H1 (cell line): Measurements from ENCODE around the gene REG1B. TPM values are rescaled to one million over a fixed set of nuclear protein-coding genes. Genes with fewer than 3 reads are reported as not detected.

Experiments
- CTCF ChIA-PET: fragments of 300-600 bp; sonication (Branson Sonifier 250); formaldehyde crosslinking; loops from one replicate; lab custom pipeline; 2021; ENCODE audit not compliant: partially characterized antibody; lab: Charles Lee
- POLR2A ChIA-PET: fragments of 300-600 bp; sonication (Branson Sonifier 250); formaldehyde crosslinking; loops from one replicate; lab custom pipeline; 2021; ENCODE audit warnings: inconsistent platforms; ENCODE audit not compliant: partially characterized antibody; lab: Charles Lee
- DNase-seq, 2 experiments: peaks; one replicate each; pipeline versions ENCODE4 v3.0.0 to v3.0.0-alpha.2; 2010 to 2022; ENCODE audit warnings: low spot score in 2 of 2, low read depth in 1 of 2, mixed read lengths in 1 of 2
- FAIRE-seq: peaks from 2 replicates; lab custom pipeline; 2011; peaks lifted over from hg19 to GRCh38; lab: Jason Lieb, UNC
- H2AFZ ChIP-seq: 2 replicates; pipeline ENCODE4 v1.8.1; 2012; ENCODE audit warnings: low read length, inconsistent platforms
- H2AK5ac ChIP-seq: 2 replicates; pipeline ENCODE4 v1.6.1; 2013; ENCODE audit warnings: low read depth, low read length
- H2BK120ac ChIP-seq: replicated peaks from 2 replicates; pipeline ENCODE3; 2013; ENCODE audit warnings: low read depth, low read length, inconsistent platforms
- H2BK12ac ChIP-seq: 2 replicates; pipeline ENCODE4 v1.6.1; 2013; ENCODE audit warnings: low read depth, low read length
- H2BK15ac ChIP-seq: 2 replicates; pipeline ENCODE4 v1.6.1; 2013; ENCODE audit warnings: low read length
- H2BK20ac ChIP-seq: 2 replicates; pipeline ENCODE4 v1.6.1; 2013; ENCODE audit warnings: low read length
- H2BK5ac ChIP-seq: 2 replicates; pipeline ENCODE4 v1.6.1; 2013; ENCODE audit warnings: low read depth, low read length
- H3K14ac ChIP-seq: 2 replicates; pipeline ENCODE4 v1.6.1; 2013; ENCODE audit warnings: inconsistent platforms; ENCODE audit not compliant: insufficient read length
- H3K18ac ChIP-seq: 2 replicates; pipeline ENCODE4 v1.6.1; 2013; ENCODE audit warnings: low read length; ENCODE audit errors: extremely low read depth
- H3K23ac ChIP-seq: 2 replicates; pipeline ENCODE4 v1.6.1; 2013; ENCODE audit warnings: inconsistent platforms; ENCODE audit not compliant: insufficient read length
- H3K23me2 ChIP-seq: 2 replicates; pipeline ENCODE4 v1.6.1; 2013; ENCODE audit warnings: low read depth, low read length
- H3K27ac ChIP-seq: 2 replicates; pipeline ENCODE4 v1.6.1; 2011; ENCODE audit warnings: low read depth, low read length, inconsistent platforms
- H3K27me3 ChIP-seq, 4 experiments: replicated peaks in 1 of 4; 1 replicate in 1 of 4; 2 replicates in 3 of 4; pipeline versions ENCODE4 v1.6.1 to v1.8.1; 2011 to 2013; ENCODE audit warnings: low read length in 3 of 4, mild to moderate bottlenecking in 3 of 4, inconsistent platforms in 2 of 4, mixed read lengths in 2 of 4, moderate library complexity in 1 of 4; ENCODE audit not compliant: control insufficient read depth in 3 of 4, insufficient read depth in 3 of 4; ENCODE audit errors: extremely low read depth in 1 of 4
- H3K36me3 ChIP-seq, 4 experiments: 2 replicates each; pipeline versions ENCODE4 v1.6.1 to v1.8.1; 2011 to 2013; ENCODE audit warnings: mild to moderate bottlenecking in 4 of 4, low read length in 3 of 4, moderate library complexity in 2 of 4, control low read depth in 1 of 4, inconsistent platforms in 1 of 4; ENCODE audit not compliant: insufficient read depth in 4 of 4, control insufficient read depth in 2 of 4
- H3K4ac ChIP-seq: replicated peaks from 2 replicates; pipeline ENCODE3; 2013; ENCODE audit warnings: low read length, low read depth, mixed read lengths, inconsistent platforms; ENCODE audit not compliant: insufficient read length
- H3K4me1 ChIP-seq, 4 experiments: replicated peaks in 1 of 4; 1 replicate in 1 of 4; 2 replicates in 3 of 4; pipeline versions ENCODE4 v1.6.1 to v1.8.1; 2011 to 2013; ENCODE audit warnings: low read length in 3 of 4, inconsistent platforms in 2 of 4, mixed read lengths in 1 of 4; ENCODE audit not compliant: insufficient read depth in 4 of 4, control insufficient read depth in 3 of 4
- H3K4me2 ChIP-seq, 2 experiments: 2 replicates each; pipeline versions ENCODE4 v1.6.1 to v1.8.1; 2011 to 2013; ENCODE audit warnings: low read depth in 2 of 2, low read length in 2 of 2, control low read depth in 1 of 2, inconsistent platforms in 1 of 2, mild to moderate bottlenecking in 1 of 2; ENCODE audit not compliant: insufficient read depth in 1 of 2
- H3K4me3 ChIP-seq, 4 experiments: fragments of 200-600, 300-600 bp in 1 of 4; sonication (generic), shearing (Covaris generic), sonication (Bioruptor Twin) in 1 of 4; 2 replicates each; pipeline versions ENCODE4 v1.5.1 to v1.8.1; 2011 to 2016; ENCODE audit warnings: low read length in 4 of 4, low read depth in 3 of 4, control low read depth in 2 of 4, inconsistent platforms in 2 of 4, mild to moderate bottlenecking in 2 of 4, mixed read lengths in 1 of 4, moderate library complexity in 1 of 4; ENCODE audit not compliant: insufficient read depth in 2 of 4; ENCODE audit errors: extremely low read depth in 1 of 4
- H3K56ac ChIP-seq: replicated peaks from 2 replicates; pipeline ENCODE3; 2013; ENCODE audit warnings: low read depth, mild to moderate bottlenecking, mixed read lengths, low read length, inconsistent platforms; ENCODE audit not compliant: insufficient read length
- H3K79me1 ChIP-seq: 2 replicates; pipeline ENCODE4 v1.6.1; 2013; ENCODE audit warnings: low read depth, low read length, control low read depth
- H3K79me2 ChIP-seq, 2 experiments: 2 replicates each; pipeline versions ENCODE4 v1.6.1 to v1.8.1; 2012 to 2013; ENCODE audit warnings: low read length in 2 of 2, mild to moderate bottlenecking in 2 of 2, inconsistent platforms in 1 of 2; ENCODE audit not compliant: insufficient read depth in 2 of 2, control insufficient read depth in 1 of 2
- H3K9ac ChIP-seq, 4 experiments: replicated peaks in 1 of 4; 1 replicate in 1 of 4; 2 replicates in 3 of 4; pipeline versions ENCODE4 v1.6.1 to v1.8.1; 2011 to 2013; ENCODE audit warnings: low read depth in 3 of 4, low read length in 3 of 4, control low read depth in 2 of 4, mild to moderate bottlenecking in 2 of 4, moderate library complexity in 2 of 4, inconsistent platforms in 1 of 4; ENCODE audit errors: extremely low read depth in 1 of 4
- H3K9me3 ChIP-seq, 2 experiments: 2 replicates each; pipeline versions ENCODE4 v1.6.1 to v1.8.1; 2012 to 2013; ENCODE audit warnings: mild to moderate bottlenecking in 2 of 2, moderate library complexity in 2 of 2, control low read depth in 1 of 2, inconsistent platforms in 1 of 2, low read depth in 1 of 2, low read length in 1 of 2, mixed read lengths in 1 of 2; ENCODE audit not compliant: insufficient read depth in 2 of 2
- H4K20me1 ChIP-seq, 2 experiments: replicated peaks in 1 of 2; 2 replicates each; pipeline versions ENCODE3 to v1.8.1; 2011 to 2013; ENCODE audit warnings: inconsistent platforms in 2 of 2, low read length in 2 of 2, mild to moderate bottlenecking in 1 of 2; ENCODE audit not compliant: insufficient read depth in 2 of 2, control insufficient read depth in 1 of 2
- H4K5ac ChIP-seq: 2 replicates; pipeline ENCODE4 v1.6.1; 2013; ENCODE audit warnings: low read length, low read depth, mixed read lengths, inconsistent platforms; ENCODE audit not compliant: insufficient read length
- H4K8ac ChIP-seq: 2 replicates; pipeline ENCODE4 v1.8.0; 2013; ENCODE audit warnings: mild to moderate bottlenecking, moderate library complexity, low read length, inconsistent platforms; ENCODE audit not compliant: insufficient read depth; ENCODE audit errors: extremely low read depth
- H4K91ac ChIP-seq: replicated peaks from 2 replicates; pipeline ENCODE3; 2013; ENCODE audit warnings: low read length, mixed read lengths, inconsistent platforms; ENCODE audit not compliant: insufficient read length
- ATF2 ChIP-seq: IDR thresholded peaks from 2 replicates; pipeline ENCODE4 v1.6.1; 2012; ENCODE audit warnings: low read length, inconsistent platforms
- CBX5 ChIP-seq: fragments of 300-800, 300-1000 bp; sonication (generic); IDR thresholded peaks from 2 replicates; pipeline ENCODE4 v1.7.1; 2016; ENCODE audit warnings: antibody characterized with exemption, low read length, low read depth
- CHD1 ChIP-seq: IDR thresholded peaks from 2 replicates; pipeline ENCODE4 v1.6.1; 2012; ENCODE audit warnings: low read depth, low read length, improper control_type of control experiment
- HDAC6 ChIP-seq: IDR thresholded peaks from one replicate; pipeline ENCODE4 v1.7.1; 2012; ENCODE audit warnings: low read depth, mild to moderate bottlenecking, inconsistent platforms, low read length, moderate library complexity
- JUND ChIP-seq: IDR thresholded peaks from 2 replicates; pipeline ENCODE4 v1.6.1; 2011; ENCODE audit warnings: mild to moderate bottlenecking, improper control_type of control experiment, low read length
- PHF8 ChIP-seq: fragments of 200-600 bp; sonication (generic); conservative IDR thresholded peaks from 2 replicates; pipeline ENCODE4 v1.7.1; 2012; ENCODE audit warnings: low read depth, mild to moderate bottlenecking, inconsistent platforms, low read length, moderate library complexity
- POU5F1 ChIP-seq: IDR thresholded peaks from 2 replicates; pipeline ENCODE4 v1.6.1; 2011; ENCODE audit warnings: low read depth, mild to moderate bottlenecking, low read length, moderate library complexity
- SAP30 ChIP-seq: fragments of 300-600 bp; sonication (generic); IDR thresholded peaks from 2 replicates; pipeline ENCODE4 v1.7.1; 2012; ENCODE audit warnings: low read length, moderate library complexity, mild to moderate bottlenecking, inconsistent platforms; ENCODE audit not compliant: insufficient read depth, insufficient replicate concordance
- SP4 ChIP-seq: IDR thresholded peaks from 2 replicates; pipeline ENCODE4 v1.6.1; 2012; ENCODE audit warnings: low read length, inconsistent platforms
- TEAD4 ChIP-seq: IDR thresholded peaks from 2 replicates; pipeline ENCODE4 v1.6.1; 2012; ENCODE audit warnings: low read depth, low read length, inconsistent platforms, mixed read lengths
- USF2 ChIP-seq: IDR thresholded peaks from 2 replicates; pipeline ENCODE4 v1.6.1; 2011; ENCODE audit warnings: low read length, improper control_type of control experiment
- YY1 ChIP-seq: IDR thresholded peaks from 2 replicates; pipeline ENCODE4 v1.6.1; 2011; ENCODE audit warnings: low read depth, mild to moderate bottlenecking, low read length
- WGBS, 2 experiments: shearing (Covaris generic) in 1 of 2; methylation state at CpG; one replicate each; pipeline versions ENCODE4 v1.1.6 to v1.1.7; 2013 to 2015; ENCODE audit warnings: low lambda C conversion rate in 2 of 2, mixed read lengths in 2 of 2, inconsistent platforms in 1 of 2, low coverage in 1 of 2, missing lambda C conversion rate in 1 of 2; ENCODE audit not compliant: insufficient replicate concordance in 2 of 2, insufficient coverage in 1 of 2, insufficient read length in 1 of 2; ENCODE audit errors: extremely low coverage in 1 of 2, missing lambda C conversion rate in 1 of 2; 5-methylcytosine and 5-hydroxymethylcytosine counted together
- polyA plus RNA-seq, 7 experiments: library from polyadenylated mRNA; depleted of rRNA in 3 of 7; stranded (reverse) in 5 of 7; unstranded in 2 of 7; fragments of >200 nt in 5 of 7; fragments of 200-250 nt in 2 of 7; gene quantifications; 1 replicate in 5 of 7; 2 replicates in 1 of 7; 4 replicates in 1 of 7; pipeline versions ENCODE4 v1.2.1 to v1.2.3, GENCODE V29; 2011 to 2013; ENCODE audit warnings: missing spikeins in 2 of 7, mixed read lengths in 2 of 7
- total RNA-seq: library from RNA; stranded (reverse); fragmentation: NEBNext Ultra II Directional; extraction: Animal tissue kit (Norgen Biotek cat#: 25700); gene quantifications from 2 replicates; pipeline ENCODE4 v1.2.1, GENCODE V29; 2021

Gene REG1B
- total and polyA plus RNA-seq, 2 of the 8 experiments (the other 6 are each of a cell fraction or from before 2014, with no cell fraction given): not detected

GRCh38 chr2:79129260-79129659, 41.5 kb upstream of the REG1B start:
- Histone ChIP-seq H2AK5ac (no peak overlapping the region), H3K4ac (no peak overlapping the region), H2BK5ac (no peak overlapping the region), H4K91ac (no peak overlapping the region), H3K23me2 (no peaks in the 10 kb centered on the region), H3K27me3 (no peaks in the 10 kb centered on the region), H3K4me3 (no peak overlapping the region), H3K9ac (no peak overlapping the region), H3K79me2 (no peaks in the 10 kb centered on the region), H4K20me1 (no peaks in the 10 kb centered on the region), H3K4me1 (no peaks in the 10 kb centered on the region), H2AFZ (no peak overlapping the region), H2BK15ac (no peak overlapping the region), H3K27ac (no peak overlapping the region), H3K79me1 (no peaks in the 10 kb centered on the region), H3K9me3 (no peaks in the 10 kb centered on the region), H4K8ac (no peak overlapping the region), H3K14ac (no peak overlapping the region), H2BK120ac (no peak overlapping the region), H3K23ac (no peak overlapping the region), H3K56ac (no peak overlapping the region), H2BK12ac (no peak overlapping the region), H4K5ac (no peak overlapping the region), H3K4me2 (no peak overlapping the region), H3K36me3 (no peaks in the 10 kb centered on the region), H3K18ac (no peak overlapping the region), H2BK20ac (no peak overlapping the region)
- ChIA-PET CTCF (no interaction called here), POLR2A (no interaction called here)
- DNase-seq (no peak), FAIRE-seq (no peak)
- no peak for TF ChIP-seq SP4
- no peak for TF ChIP-seq SAP30
- TF ChIP-seq CBX5: no peak
- no peak for TF ChIP-seq PHF8
- no peak for TF ChIP-seq YY1
- no peak for TF ChIP-seq ATF2
- no peak for TF ChIP-seq TEAD4
- TF ChIP-seq JUND: no peak
- TF ChIP-seq USF2: no peak
- TF ChIP-seq POU5F1: no peak
- TF ChIP-seq HDAC6: no peak
- no peak for TF ChIP-seq CHD1
- 92% methylated on average over 6 of the region's 6 CpGs; no CpG with 5 or more reads in 1 of the 2 experiments for WGBS, 2 experiments
